ENCODE data around the gene DAB2IP.
A peak's percentile ranks its signal among the peaks of the same experiment; 100 is the strongest.

Gene DAB2IP

GRCh38 chr9:121666294-121666693 lies 14.9 kb downstream of the DAB2IP start:
- DNase-seq = no peak

- no peak for DNase-seq
Observed at GRCh38 chr9:121667214-121667613, 15.8 kb downstream of the DAB2IP start.

GRCh38 chr9:121667890-121668289 lies 16.5 kb downstream of the DAB2IP start:
- no peak for DNase-seq

- no peak for DNase-seq
Observed at GRCh38 chr9:121670431-121670830, 19.0 kb downstream of the DAB2IP start.

GRCh38 chr9:121671612-121672155 lies 20.2 kb downstream of the DAB2IP start:
- DNase-seq = no peak

GRCh38 chr9:121672213-121672612 lies 20.8 kb downstream of the DAB2IP start:
- no peak for DNase-seq

- no peak for DNase-seq
Observed at GRCh38 chr9:121672986-121673385, 21.6 kb downstream of the DAB2IP start.

- no peak for DNase-seq
Observed at GRCh38 chr9:121673576-121673975, 22.1 kb downstream of the DAB2IP start.

GRCh38 chr9:121674017-121674416 lies 22.6 kb downstream of the DAB2IP start:
- DNase-seq = no peak

GRCh38 chr9:121674952-121675351 lies 23.5 kb downstream of the DAB2IP start:
- DNase-seq = no peak

- DNase-seq = no peak
Observed at GRCh38 chr9:121675381-121675780, 23.9 kb downstream of the DAB2IP start.

GRCh38 chr9:121675969-121676822 lies 24.8 kb downstream of the DAB2IP start:
- DNase-seq = no peak

- DNase-seq = no peak
Observed at GRCh38 chr9:121676926-121677325, 25.5 kb downstream of the DAB2IP start.

- DNase-seq = no peak
Observed at GRCh38 chr9:121678501-121679022, 27.1 kb downstream of the DAB2IP start.

- no peak for DNase-seq
Observed at GRCh38 chr9:121679901-121680635, 28.6 kb downstream of the DAB2IP start.

GRCh38 chr9:121681404-121681803 lies 30.0 kb downstream of the DAB2IP start:
- no peak for DNase-seq

- no peak for DNase-seq
Observed at GRCh38 chr9:121682201-121682600, 30.8 kb downstream of the DAB2IP start.

GRCh38 chr9:121682926-121683515 lies 31.6 kb downstream of the DAB2IP start:
- no peak for DNase-seq

- no peak for DNase-seq
Observed at GRCh38 chr9:121683652-121684051, 32.2 kb downstream of the DAB2IP start.

GRCh38 chr9:121684381-121685145 lies 33.1 kb downstream of the DAB2IP start:
- peak; percentile 55 for DNase-seq

- no peak for DNase-seq
Observed at GRCh38 chr9:121685146-121685794, 33.8 kb downstream of the DAB2IP start.
